Stomach (tissue), 9 donors: Measurements from ENCODE around the gene CCDC157. TPM values are rescaled to one million over a fixed set of nuclear protein-coding genes. Genes with fewer than 3 reads are reported as not detected.

Experiments used
- DNase-seq, 2 donors: peaks; one replicate each; pipeline versions ENCODE4 v3.0.0 to v3.0.0-alpha.2; 2013 to 2019
- H3K27ac ChIP-seq, 5 donors: fragments of 200-600 bp in 4 of 5; sonication (generic) in 4 of 5; one replicate each; pipeline ENCODE4 v1.5.1; 2013 to 2019; ENCODE audit warnings: mild to moderate bottlenecking in 1 of 5, moderate library complexity in 1 of 5
- H3K27me3 ChIP-seq, 3 donors: fragments of 200-600 bp; sonication (generic); one replicate each; pipeline ENCODE4 v1.5.1; 2017 to 2019; ENCODE audit warnings: mixed run types in 1 of 3
- H3K36me3 ChIP-seq, 4 donors: fragments of 200-600 bp; sonication (generic); 1 replicate in 3 of 4; 2 replicates in 1 of 4; pipeline ENCODE4 v1.5.1; 2016 to 2019
- H3K4me1 ChIP-seq, 4 donors: fragments of 200-600 bp; sonication (generic); one replicate each; pipeline ENCODE4 v1.5.1; 2016 to 2019
- H3K4me3 ChIP-seq, 4 donors: fragments of 200-600 bp; sonication (generic) in 3 of 4; one replicate each; pipeline ENCODE4 v1.5.1; 2016 to 2019; ENCODE audit warnings: mild to moderate bottlenecking in 1 of 4
- H3K9me3 ChIP-seq, 4 donors: fragments of 200-600 bp; sonication (generic); one replicate each; pipeline ENCODE4 v1.5.1; 2016 to 2019
- CTCF ChIP-seq, 7 experiments: fragments of 450-650 bp in 4 of 7; fragments of 200-600 bp in 3 of 7; sonication (generic) in 3 of 7; IDR thresholded peaks; one replicate each; pipeline ENCODE4 v1.5.1; 2016 to 2019; ENCODE audit warnings: antibody characterized with exemption in 7 of 7, control low read depth in 2 of 7, mild to moderate bottlenecking in 1 of 7
- EP300 ChIP-seq: sonication (generic); formaldehyde crosslinking; IDR thresholded peaks from one replicate; pipeline ENCODE4 v1.6.1; 2017; ENCODE audit warnings: antibody characterized with exemption
- POLR2A ChIP-seq, 4 donors: fragments of 450-650 bp; IDR thresholded peaks; one replicate each; pipeline ENCODE4 v1.6.1; 2016; ENCODE audit warnings: antibody characterized with exemption in 4 of 4, control low read depth in 2 of 4, mild to moderate bottlenecking in 1 of 4, moderate library complexity in 1 of 4
- POLR2AphosphoS5 ChIP-seq, 3 donors: sonication (generic); formaldehyde crosslinking; IDR thresholded peaks; one replicate each; pipeline ENCODE4 v1.6.1; 2016; ENCODE audit warnings: antibody characterized with exemption in 3 of 3
- WGBS, 5 donors: extraction: QIAGEN DNeasy Blood & Tissue Kit in 3 of 5; methylation state at CpG; one replicate each; pipeline versions ENCODE4 v1.1.5 to v1.1.7; 2013 to 2018; 5-methylcytosine and 5-hydroxymethylcytosine counted together
- intact Hi-C: fragments of 100-400 bp; cut with DNase I; formaldehyde crosslinking; loops from one replicate; pipeline ENCODE4 v1.15.1; 2023; ENCODE audit warnings: low total_unique reads
- polyA plus RNA-seq, 3 donors: library from polyadenylated mRNA; stranded (reverse); fragments of 200-250 nt; gene quantifications; one replicate each; pipeline ENCODE4 v1.2.3, GENCODE V29; 2013
- total RNA-seq, 5 donors: library from RNA; depleted of rRNA; stranded (reverse); fragments of >200 nt; gene quantifications; one replicate each; pipeline versions ENCODE4 v1.1.0 to v1.2.3, GENCODE V29; 2014 to 2016
- donor health status: healthy with polysubstance abuse.
- donor health status: Bipolar disorder and iron deficiency.
- donor health status: healthy.

Gene CCDC157
- total and polyA plus RNA-seq, 8 donors, result 0.73 to 9.0 (median 2.2) TPM; not detected in 1

GRCh38 chr22:30340911-30341685 is 15.7 kb upstream of the CCDC157 start:
- DNase-seq, result peak in 1 of 2 donors; percentile 71
- Histone ChIP-seq H3K4me3 (no peak overlapping the region), H3K4me1 (no peaks in the 10 kb centered on the region), H3K27ac (peak overlapping the region in 3 of 5 donors; percentile 4 to 40 (median 10)), H3K9me3 (no peaks in the 10 kb centered on the region), H3K36me3 (peaks cover 100% of the 10 kb centered on the region in 4 donors), H3K27me3 (no peaks in the 10 kb centered on the region)
- intact Hi-C loops, result no loop called here
- TF ChIP-seq EP300, result no peak
- no peak for TF ChIP-seq POLR2AphosphoS5 (IDR thresholded peaks at IDR 0.05)
- TF ChIP-seq CTCF (IDR thresholded peaks at IDR 0.05), result no peak
- no peak for TF ChIP-seq POLR2A (IDR thresholded peaks at IDR 0.05)
- 71 to 87% (median 78%) methylated on average over 10 to 16 of the region's 16 CpGs for WGBS, 5 donors

- Histone ChIP-seq H3K9me3 (no peaks in the 10 kb centered on the region), H3K27me3 (no peaks in the 10 kb centered on the region), H3K4me1 (peaks cover 0 to 26% (median 15%) of the 10 kb centered on the region in 4 donors), H3K27ac (no peak overlapping the region), H3K4me3 (no peak overlapping the region), H3K36me3 (peaks cover 87 to 100% (median 100%) of the 10 kb centered on the region in 4 donors)
- intact Hi-C loops, result no loop called here
- TF ChIP-seq POLR2AphosphoS5 (IDR thresholded peaks at IDR 0.05) (no peak), EP300 (no peak), CTCF (IDR thresholded peaks at IDR 0.05) (no peak), POLR2A (IDR thresholded peaks at IDR 0.05) (no peak)
- DNase-seq, result no peak
- 88 to 92% (median 91%) methylated on average over 13 of the region's 13 CpGs for WGBS, 5 donors
Observed at GRCh38 chr22:30344447-30345200, 12.2 kb upstream of the CCDC157 start.

- TF ChIP-seq CTCF (IDR thresholded peaks at IDR 0.05) (no peak), POLR2A (IDR thresholded peaks at IDR 0.05) (no peak), POLR2AphosphoS5 (IDR thresholded peaks at IDR 0.05) (no peak), EP300 (no peak)
- Histone ChIP-seq H3K4me1 (peaks cover 0 to 37% (median 17%) of the 10 kb centered on the region in 4 donors), H3K4me3 (no peak overlapping the region), H3K36me3 (peaks cover 71 to 100% (median 100%) of the 10 kb centered on the region in 4 donors), H3K27me3 (no peaks in the 10 kb centered on the region), H3K9me3 (no peaks in the 10 kb centered on the region), H3K27ac (no peak overlapping the region)
- DNase-seq, result no peak
- WGBS, 5 donors, result 51 to 65% (median 58%) methylated on average over 5 of the region's 5 CpGs
- intact Hi-C loops, result no loop called here
Observed at GRCh38 chr22:30347255-30347892, 9.4 kb upstream of the CCDC157 start.

- H3K27me3 ChIP-seq, result no peaks in the 10 kb centered on the region
- H3K4me3 ChIP-seq, result peak overlapping the region in 1 of 4 donors; percentile 13
- peaks cover 0 to 37% (median 17%) of the 10 kb centered on the region in 4 donors for H3K4me1 ChIP-seq
- H3K27ac ChIP-seq, result no peak overlapping the region
- DNase-seq, result no peak
- WGBS, 5 donors, result 81 to 90% (median 84%) methylated on average over 4 of the region's 4 CpGs
- H3K9me3 ChIP-seq, result no peaks in the 10 kb centered on the region
- H3K36me3 ChIP-seq, result peaks cover 68 to 99% (median 98%) of the 10 kb centered on the region in 4 donors
- TF ChIP-seq POLR2AphosphoS5 (IDR thresholded peaks at IDR 0.05), result no peak
- TF ChIP-seq POLR2A (IDR thresholded peaks at IDR 0.05), result no peak
- TF ChIP-seq CTCF (IDR thresholded peaks at IDR 0.05), result no peak
- no peak for TF ChIP-seq EP300
- intact Hi-C loops, result no loop called here
Observed at GRCh38 chr22:30348404-30348803, 8.4 kb upstream of the CCDC157 start.
